HG03139 (cell line): ENCODE measurements around the gene GNAT1.

Experiments
- ATAC-seq: cut with Tn5 transposase; IDR thresholded peaks from one replicate; pipeline ENCODE4 v1.9.1; 2021; ENCODE audit not compliant: unreplicated experiment

GNAT1 gene

DNA sequence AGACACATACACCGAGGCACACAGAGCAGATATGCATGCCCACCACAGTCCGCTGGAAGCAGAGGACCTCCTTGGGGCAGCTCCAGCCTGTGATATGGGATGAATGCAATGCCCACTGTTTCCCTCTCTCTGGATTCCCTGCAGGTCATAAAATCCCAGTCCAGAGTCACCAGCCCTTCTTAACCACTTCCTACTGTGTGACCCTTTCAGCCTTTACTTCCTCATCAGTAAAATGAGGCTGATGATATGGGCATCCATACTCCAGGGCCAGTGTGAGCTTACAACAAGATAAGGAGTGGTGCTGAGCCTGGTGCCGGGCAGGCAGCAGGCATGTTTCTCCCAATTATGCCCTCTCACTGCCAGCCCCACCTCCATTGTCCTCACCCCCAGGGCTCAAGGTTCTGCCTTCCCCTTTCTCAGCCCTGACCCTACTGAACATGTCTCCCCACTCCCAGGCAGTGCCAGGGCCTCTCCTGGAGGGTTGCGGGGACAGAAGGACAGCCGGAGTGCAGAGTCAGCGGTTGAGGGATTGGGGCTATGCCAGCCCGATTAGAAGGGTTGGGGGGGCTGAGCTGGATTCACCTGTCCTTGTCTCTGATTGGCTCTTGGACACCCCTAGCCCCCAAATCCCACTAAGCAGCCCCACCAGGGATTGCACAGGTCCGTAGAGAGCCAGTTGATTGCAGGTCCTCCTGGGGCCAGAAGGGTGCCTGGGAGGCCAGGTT, at the start of gene GNAT1:
Gene GNAT1, plus strand, starts transcription at position 675 of the 725 bp plus-strand sequence. CDS start 116 bp downstream, outside the sequence.
- ATAC-seq, result no peak

DNA sequence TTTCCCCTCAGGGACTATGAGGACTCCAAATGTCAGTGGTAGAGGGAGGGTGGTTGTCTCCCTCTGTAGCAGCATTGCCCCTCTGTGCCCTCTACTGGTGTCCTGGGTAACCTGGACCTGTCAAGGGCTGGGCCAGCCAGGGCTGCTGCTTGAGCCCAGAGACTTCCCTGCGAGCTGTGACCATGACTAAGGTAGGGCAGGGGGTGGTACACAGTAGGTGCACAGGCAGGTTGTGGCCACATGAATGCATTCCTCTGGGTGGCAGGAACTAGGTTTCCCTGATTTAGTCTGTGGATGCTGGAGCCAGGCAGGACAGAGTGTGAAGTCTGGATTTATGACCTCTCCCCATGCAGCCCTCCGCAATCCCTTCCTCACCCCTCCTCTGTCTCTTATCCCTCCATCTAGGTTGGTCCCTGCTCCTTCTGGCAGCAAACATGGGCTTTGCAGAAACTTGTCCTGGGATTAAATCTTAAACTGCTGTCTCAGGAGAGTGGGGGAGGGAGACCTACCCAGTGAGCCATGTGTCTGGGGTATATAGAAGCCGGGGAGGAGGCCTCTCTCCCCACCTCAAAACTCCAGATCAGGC, 45.0 kb upstream of the GNAT1 start:
- no peak for ATAC-seq

DNA sequence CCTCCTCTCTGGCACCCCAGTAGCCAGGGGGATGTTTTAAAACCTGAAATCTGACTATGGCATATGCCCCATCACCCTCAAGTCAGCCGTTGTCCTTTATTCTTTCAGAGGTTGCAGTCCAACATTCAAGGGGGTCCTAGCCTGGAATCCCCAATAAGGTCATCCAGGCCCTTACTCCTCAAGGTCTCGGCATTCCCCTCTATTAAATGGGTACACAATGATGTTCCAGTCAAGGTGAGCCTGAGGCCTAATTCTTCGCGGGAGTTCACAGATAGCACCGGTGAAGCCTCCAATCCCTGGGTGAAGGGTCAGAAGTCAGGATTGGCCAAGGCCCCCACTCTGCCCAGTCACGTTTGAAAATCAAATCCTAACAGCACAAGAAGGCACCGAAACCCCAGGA, 44.4 kb upstream of the GNAT1 start:
- no peak for ATAC-seq

DNA sequence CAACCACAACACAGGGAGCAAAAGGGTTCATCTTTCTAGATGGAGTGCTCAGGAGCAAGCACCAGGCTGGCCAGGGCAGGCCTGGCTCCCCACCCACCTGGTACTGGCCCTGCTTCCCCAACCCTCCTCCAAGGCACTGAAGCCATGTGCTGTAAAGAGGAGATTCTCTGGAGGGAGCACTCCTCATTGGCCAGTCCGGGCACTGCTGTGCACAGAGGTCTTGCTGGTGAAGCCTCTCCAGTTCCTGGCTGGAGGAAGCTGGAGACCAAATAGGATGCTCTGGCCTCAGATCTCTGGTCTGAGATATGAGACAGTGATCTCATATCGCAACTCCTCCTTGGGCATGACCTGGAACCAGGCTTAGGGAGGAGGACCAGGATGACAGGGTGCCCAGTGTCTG, 44.0 kb upstream of the GNAT1 start:
- ATAC-seq, result no peak

DNA sequence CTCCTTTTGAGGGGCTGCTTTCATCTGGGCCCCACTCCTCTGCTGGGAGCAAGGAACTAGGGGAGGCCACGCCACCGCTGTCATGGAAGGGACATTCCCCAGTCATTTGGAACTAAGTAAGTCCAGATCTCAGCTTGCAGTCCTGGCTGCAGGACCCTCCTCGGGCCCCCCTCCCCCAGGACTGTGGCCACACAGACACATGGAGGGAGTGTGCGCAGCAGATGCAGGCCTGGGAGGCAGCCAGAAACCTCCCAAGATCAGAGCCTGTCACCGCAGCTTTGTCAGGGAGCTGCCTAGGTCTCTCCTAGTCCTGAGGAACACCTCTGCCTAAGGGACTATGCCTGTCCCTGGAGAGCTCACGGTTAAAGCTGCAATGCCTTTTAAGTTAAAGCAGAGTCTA, 43.5 kb upstream of the GNAT1 start:
- ATAC-seq, result no peak

DNA sequence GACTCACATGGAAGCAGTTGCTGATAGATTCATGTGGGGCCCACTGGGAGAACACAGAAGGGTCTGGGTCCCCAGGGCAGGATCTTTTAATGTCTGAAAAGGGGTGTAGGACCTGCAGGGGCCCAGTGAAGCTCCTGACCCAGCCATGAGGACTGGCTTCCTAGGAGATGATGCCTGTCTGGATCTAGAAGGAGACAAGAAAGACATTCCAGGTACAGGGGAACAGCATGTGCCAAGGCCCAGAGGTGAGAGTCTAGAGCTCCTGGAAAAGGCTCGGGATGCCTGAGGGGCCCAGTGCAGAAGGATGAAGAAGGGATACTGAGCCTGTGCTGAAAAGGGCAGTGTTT, 41.0 kb upstream of the GNAT1 start:
- no peak for ATAC-seq

DNA sequence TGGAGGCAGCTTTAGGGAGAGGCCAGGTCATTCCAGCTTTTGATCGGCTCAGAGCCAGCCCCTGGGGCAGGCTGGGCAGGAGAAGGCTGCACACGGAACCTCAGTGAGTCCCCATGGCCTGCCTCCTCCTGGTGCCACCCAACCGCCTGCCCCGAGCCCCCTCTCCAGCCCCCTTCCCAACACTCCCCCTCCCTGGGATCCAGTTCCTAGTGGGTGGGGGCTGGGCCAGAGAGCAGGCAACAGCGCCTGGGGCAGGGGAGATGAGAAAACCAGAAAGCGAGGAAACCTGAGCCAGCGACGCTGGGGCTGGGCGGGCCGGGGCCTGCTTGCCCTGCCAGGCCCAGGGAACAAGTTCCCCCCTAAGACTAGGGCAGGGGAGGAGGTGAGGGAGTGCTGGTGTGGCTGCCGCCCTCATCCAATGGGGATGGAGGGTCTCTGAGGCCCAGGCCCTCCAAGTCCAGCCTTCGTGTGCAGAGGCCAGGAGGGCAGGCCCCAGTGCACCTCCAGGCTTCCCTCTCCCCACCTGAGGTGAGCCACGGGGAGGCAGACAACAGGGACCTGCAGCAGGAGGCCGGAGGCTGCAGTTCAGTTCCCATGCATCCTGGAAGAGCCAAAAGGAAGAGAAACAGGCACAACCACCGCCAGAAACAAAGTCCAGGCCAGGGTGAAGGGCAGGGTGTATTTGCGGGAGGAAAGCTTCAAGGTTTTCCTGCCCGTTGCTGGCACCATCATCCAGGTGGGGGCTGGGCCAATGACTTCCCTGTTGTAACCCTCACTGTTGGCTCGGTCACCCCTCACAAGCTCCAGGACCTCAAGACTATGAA, 40.3 kb upstream of the GNAT1 start:
- no peak for ATAC-seq

- no peak for ATAC-seq
Measured at GRCh38 chr3:50151728-50152127, 39.7 kb upstream of the GNAT1 start.

DNA sequence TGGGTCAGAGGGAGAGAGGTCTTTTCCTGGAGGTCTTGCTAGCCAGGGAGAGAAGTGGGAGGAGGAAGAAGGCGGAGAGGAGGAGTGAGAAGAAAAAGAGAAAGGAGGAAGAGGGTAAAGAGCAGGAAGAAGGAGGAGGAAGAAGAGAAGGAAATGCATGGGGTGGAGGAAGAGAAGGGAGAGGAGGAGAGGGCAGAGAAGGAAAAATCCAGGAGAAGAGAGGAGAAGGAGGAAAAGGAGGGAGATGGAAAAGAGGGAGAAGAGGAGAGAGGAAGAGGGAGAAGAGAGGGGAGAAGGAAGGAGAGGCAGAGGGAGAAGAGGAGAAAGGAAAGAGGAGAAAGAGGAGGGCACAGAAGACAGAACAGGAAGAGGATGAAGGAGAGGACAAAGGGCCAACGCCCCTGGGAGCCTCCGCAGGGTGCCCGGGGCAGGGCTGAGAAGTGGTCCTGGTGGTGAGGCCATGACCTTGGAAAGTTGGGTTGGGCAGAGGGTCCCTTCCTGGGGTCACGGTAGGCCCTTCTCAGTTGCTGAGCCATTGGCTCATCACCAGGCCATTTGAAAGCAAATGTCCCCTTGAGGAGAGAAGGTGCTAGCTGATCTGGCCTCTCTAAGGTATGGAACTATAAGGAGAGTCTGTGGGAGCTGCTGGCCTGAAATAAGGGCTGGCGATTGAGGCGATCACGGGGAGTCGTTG, 37.5 kb upstream of the GNAT1 start:
- no peak for ATAC-seq

- ATAC-seq, result no peak
Measured at GRCh38 chr3:50154476-50154839, 37.0 kb upstream of the GNAT1 start.

GRCh38 chr3:50154840-50155490, 36.4 kb upstream of the GNAT1 start, which contains the start of gene SEMA3F:
SEMA3F (plus strand) TSS chr3:50155324; CDS start chr3:50159623, 4,299 bp downstream.
- peak; percentile 75 for ATAC-seq

DNA sequence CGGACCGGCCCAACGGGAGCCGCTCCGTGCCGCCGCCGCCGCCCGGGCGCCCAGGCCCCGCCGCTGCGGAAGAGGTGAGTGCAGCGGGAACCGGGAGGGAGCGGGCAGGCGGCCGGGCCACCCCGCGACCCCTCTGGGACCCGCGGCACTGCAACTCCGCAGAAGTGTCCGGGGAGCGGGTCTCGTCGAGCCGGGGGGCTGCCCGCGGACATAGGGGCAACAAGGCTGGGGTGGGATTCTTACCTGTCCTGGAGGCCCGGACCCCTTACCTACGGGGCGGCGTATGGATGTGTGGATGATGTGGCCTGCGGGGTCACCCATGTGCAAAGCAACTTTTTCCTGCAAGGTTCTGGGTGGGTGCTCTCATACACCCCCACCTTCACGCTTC, 35.9 kb upstream of the GNAT1 start:
- no peak for ATAC-seq

GRCh38 chr3:50155891-50156290, 35.5 kb upstream of the GNAT1 start:
- no peak for ATAC-seq

DNA sequence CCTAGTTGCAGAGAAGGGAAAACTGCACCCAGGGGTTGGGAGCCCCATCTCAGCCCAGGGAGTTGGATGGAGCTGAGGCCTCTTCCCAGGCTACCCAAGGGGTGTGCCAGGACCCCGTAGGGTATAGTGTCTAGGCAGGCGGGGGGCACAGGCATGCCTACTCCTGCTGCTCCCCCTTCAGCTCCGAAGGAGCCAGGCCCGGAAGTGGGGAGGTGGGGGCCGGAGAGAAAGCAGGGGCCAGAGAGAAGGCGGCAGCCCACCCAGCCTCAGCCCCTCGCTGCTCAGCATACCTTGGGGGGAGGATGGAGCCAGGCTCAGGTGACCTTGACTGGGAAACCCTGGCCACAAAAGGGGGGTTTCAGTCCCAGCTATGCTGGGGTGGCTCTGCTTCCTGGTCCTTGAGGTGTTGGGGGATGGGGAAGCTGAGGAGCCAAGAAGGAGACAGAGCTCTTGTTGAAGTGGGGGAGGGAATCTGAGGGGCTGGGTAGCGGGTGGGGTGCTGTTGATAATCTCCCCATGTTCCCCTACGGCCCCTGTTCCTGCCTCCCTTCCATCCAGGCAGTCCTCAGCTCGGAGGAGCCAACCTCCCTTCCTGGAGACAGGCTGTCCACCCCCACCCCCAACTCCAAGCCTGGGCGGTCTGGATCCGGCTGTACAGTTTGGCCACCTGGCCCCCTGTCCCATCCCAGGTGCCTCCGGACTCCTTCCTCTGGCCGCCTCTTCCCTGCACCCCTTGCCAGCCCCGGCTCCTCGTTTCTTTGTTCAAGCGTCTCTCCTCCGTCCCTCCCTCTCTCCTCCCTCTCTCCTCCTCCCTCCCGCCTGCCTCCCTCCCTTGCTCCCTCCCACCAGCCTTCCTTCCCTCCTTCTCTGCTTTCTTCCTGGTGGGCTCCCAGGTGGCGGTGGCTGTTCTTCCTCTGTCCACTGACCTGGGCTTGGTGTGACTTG, 34.6 kb upstream of the GNAT1 start:
- no peak for ATAC-seq

DNA sequence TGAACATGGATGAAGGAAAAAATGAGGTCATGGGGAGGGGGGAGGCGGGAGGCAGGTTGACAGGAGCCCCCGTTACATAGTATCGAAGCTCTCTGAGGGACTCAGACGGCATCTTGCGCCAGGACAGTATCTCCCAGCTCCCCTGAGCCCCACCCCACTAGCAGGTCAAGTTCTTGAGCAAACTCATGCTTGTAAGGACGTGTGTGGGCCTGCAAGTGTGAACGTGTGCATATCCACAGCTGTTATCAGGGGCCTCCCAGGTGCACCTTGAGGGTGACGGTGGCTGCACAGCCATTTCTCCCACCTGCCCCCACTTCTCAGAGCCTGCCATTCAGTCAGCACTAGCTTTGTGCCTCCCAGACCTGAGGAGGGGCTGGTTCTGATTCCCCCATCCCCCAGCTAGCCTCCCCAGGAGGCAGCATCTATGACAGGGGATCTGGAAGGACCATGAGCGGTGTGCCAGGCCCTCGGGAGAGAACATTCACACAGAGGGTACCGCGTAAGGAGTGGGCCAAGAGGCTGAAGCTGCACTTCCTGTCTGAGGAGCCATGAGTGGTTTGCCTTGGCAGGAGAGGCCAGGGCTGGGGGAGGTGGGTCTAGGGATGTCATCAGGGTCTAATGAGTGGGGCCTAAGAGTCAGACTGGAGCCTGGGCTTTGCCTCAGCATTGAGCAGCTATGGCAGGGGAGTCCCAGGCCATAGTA, 33.4 kb upstream of the GNAT1 start:
- ATAC-seq, result no peak

DNA sequence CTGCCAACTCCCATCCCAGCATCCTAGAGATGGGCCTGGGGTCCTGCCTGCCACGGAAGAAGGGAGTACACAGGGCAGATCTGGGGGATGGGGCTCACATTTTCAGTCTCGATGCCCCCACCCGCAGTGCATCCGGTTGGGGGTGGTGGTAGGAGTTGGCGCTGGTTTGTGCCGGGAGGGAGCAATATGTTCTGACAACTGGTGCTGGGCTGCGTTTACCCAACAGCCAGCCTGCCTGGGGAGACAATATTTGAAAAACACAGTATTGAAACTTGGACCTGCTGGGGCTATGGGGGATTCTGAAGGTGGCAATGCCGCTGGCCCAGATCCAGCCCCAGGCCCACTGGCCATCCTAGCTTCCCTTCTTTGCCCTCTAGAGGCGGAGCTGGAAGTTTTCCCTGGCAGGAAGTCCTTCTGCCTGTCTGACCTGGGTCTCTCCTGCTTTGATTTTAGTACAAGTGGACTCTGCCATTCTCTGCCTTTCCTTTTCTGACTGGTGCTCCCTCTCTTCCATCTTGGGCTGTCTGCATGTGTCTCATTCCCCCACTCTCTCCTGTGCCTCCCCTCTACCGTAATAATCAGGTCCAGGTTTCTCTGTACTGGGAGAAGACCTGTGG, 32.8 kb upstream of the GNAT1 start:
- no peak for ATAC-seq

DNA sequence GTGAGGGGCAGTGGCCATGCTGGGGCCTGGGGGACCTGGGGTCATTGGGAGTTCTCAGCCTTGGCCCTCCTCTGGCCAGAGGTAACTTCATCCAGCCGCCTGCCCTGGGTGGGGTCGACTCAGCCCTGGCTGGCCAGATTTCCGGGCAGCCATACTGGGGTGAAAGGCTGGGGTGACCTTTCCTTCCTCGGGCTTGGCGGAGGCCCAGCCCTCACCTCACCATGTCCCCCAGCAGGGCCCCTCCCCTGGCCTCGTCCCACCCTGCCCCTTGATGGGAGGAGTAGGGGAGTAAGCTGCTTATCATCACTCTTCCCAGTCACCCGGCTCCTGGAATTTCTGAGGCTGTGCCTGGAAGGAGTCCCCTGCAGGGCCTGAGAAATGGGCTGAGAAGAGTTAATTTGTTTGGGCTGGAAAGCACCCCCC, 30.8 kb upstream of the GNAT1 start:
- no peak for ATAC-seq

DNA sequence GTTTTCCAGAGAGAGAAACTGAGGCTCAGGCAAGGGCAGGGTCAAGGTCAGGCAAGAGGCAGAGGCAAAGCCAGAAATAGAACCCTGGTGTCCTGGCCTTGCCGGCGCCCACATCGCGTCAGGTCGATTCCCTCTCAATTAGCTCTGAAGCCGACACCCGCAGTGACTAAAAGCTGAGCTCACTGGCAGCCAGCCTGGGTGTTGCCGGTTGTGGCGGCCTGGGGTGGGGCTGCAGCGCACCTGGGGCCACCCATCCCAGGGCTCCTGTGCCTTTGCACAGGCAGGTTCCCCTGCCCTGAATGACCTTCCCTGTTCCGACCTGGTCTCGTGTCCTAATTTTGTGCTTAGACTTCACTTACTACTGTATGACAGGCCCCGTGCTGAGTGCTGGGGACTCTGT, 30.1 kb upstream of the GNAT1 start:
- no peak for ATAC-seq
